Activated CD4-positive, alpha-beta T cell treated with anti-CD3 and anti-CD28 coated beads, Interleukin-2, amount 10 ng/mL, durations not matched to agents 24 days and 14 days (primary cell): ENCODE measurements around the gene CSNK1G2. TPM values are rescaled to one million over a fixed set of nuclear protein-coding genes. Genes with fewer than 3 reads are reported as not detected.
A peak's percentile ranks its signal among the peaks of the same experiment; 100 is the strongest.

Experiments used
- DNase-seq: peaks from one replicate; pipeline ENCODE4 v3.0.0; 2022
- H3K27ac Mint-ChIP-seq: one replicate; pipeline ENCODE4 v1.8.0; 2022; ENCODE audit warnings: mild to moderate bottlenecking, mixed read lengths
- H3K27me3 Mint-ChIP-seq: one replicate; pipeline ENCODE4 v1.8.0; 2022; ENCODE audit warnings: mixed read lengths
- H3K36me3 Mint-ChIP-seq: one replicate; pipeline ENCODE4 v1.8.0; 2022; ENCODE audit warnings: low read depth, mild to moderate bottlenecking, mixed read lengths
- H3K4me1 Mint-ChIP-seq: one replicate; pipeline ENCODE4 v1.8.0; 2021; ENCODE audit warnings: mixed read lengths
- H3K4me3 Mint-ChIP-seq: one replicate; pipeline ENCODE4 v1.8.0; 2022; ENCODE audit warnings: mild to moderate bottlenecking, moderate library complexity, mixed read lengths
- H3K9me3 Mint-ChIP-seq: one replicate; pipeline ENCODE4 v1.8.0; 2021; ENCODE audit warnings: mixed read lengths
- intact Hi-C: fragments of 100-400 bp; cut with micrococcal nuclease; formaldehyde crosslinking; loops from one replicate; pipeline ENCODE4 v1.15.1; 2023
- total RNA-seq: library from RNA; stranded (reverse); gene quantifications from 2 replicates; pipeline ENCODE4 v1.2.3, GENCODE V29; 2022

The CSNK1G2 gene
- total RNA-seq, 1 donor from 2014 or later = 92.8 TPM

- no peak for DNase-seq
- peaks cover 26% of the 10 kb centered on the region for H3K4me1 Mint-ChIP-seq
- intact Hi-C loops = loop anchor here (2.0 kb wide), 2 partner anchors 66 to 100 kb away; no protein-coding TSS in a partner anchor
These were observed 2.1 kb downstream of the CSNK1G2 start for GRCh38 chr19:1942934-1943555.

GRCh38 chr19:1943661-1944087 lies 2.7 kb downstream of the CSNK1G2 start:
- Mint-ChIP-seq H3K4me3 (peak overlapping the region; percentile 92), H3K36me3 (peaks cover 11% of the 10 kb centered on the region), H3K27ac (peak overlapping the region; percentile 93), H3K4me1 (peaks cover 25% of the 10 kb centered on the region), H3K9me3 (no peaks in the 10 kb centered on the region), H3K27me3 (no peaks in the 10 kb centered on the region)
- DNase-seq = no peak
- intact Hi-C loops = loop anchor here (2.0 kb wide), 2 partner anchors 67 to 99 kb away; no protein-coding TSS in a partner anchor

More at GRCh38 chr19:1942934-1943555, 2.1 kb downstream of the CSNK1G2 start:
- Mint-ChIP-seq H3K9me3 (no peaks in the 10 kb centered on the region), H3K4me3 (peak overlapping the region; percentile 92), H3K27me3 (no peaks in the 10 kb centered on the region), H3K36me3 (peaks cover 11% of the 10 kb centered on the region), H3K27ac (peak overlapping the region; percentile 93)

GRCh38 chr19:1944088-1944915 lies 3.3 kb downstream of the CSNK1G2 start:
- Mint-ChIP-seq H3K4me1 (peaks cover 27% of the 10 kb centered on the region), H3K27me3 (no peaks in the 10 kb centered on the region), H3K27ac (no peak overlapping the region), H3K9me3 (no peaks in the 10 kb centered on the region), H3K36me3 (peaks cover 14% of the 10 kb centered on the region), H3K4me3 (peak overlapping the region; percentile 49)
- DNase-seq = no peak
- intact Hi-C loops = no loop called here

GRCh38 chr19:1944916-1945561 lies 4.1 kb downstream of the CSNK1G2 start:
- Mint-ChIP-seq H3K4me3 (no peak overlapping the region), H3K4me1 (peaks cover 22% of the 10 kb centered on the region), H3K9me3 (no peaks in the 10 kb centered on the region), H3K36me3 (peaks cover 15% of the 10 kb centered on the region), H3K27ac (no peak overlapping the region), H3K27me3 (no peaks in the 10 kb centered on the region)
- intact Hi-C loops = no loop called here
- no peak for DNase-seq

GRCh38 chr19:1945899-1946298 lies 4.9 kb downstream of the CSNK1G2 start:
- Mint-ChIP-seq H3K9me3 (no peaks in the 10 kb centered on the region), H3K36me3 (peaks cover 23% of the 10 kb centered on the region), H3K27me3 (no peaks in the 10 kb centered on the region), H3K27ac (peak overlapping the region; percentile 27), H3K4me1 (peaks cover 18% of the 10 kb centered on the region), H3K4me3 (no peak overlapping the region)
- intact Hi-C loops = no loop called here
- peak; percentile 76 for DNase-seq

GRCh38 chr19:1947651-1948209 lies 6.8 kb downstream of the CSNK1G2 start:
- Mint-ChIP-seq H3K4me1 (peaks cover 17% of the 10 kb centered on the region), H3K36me3 (peaks cover 26% of the 10 kb centered on the region), H3K4me3 (no peak overlapping the region), H3K27ac (no peak overlapping the region), H3K27me3 (no peaks in the 10 kb centered on the region), H3K9me3 (no peaks in the 10 kb centered on the region)
- intact Hi-C loops = no loop called here
- DNase-seq = no peak

GRCh38 chr19:1949304-1950101 lies 8.5 kb downstream of the CSNK1G2 start:
- Mint-ChIP-seq H3K4me1 (peaks cover 8% of the 10 kb centered on the region), H3K27ac (no peak overlapping the region), H3K9me3 (no peaks in the 10 kb centered on the region), H3K36me3 (peaks cover 24% of the 10 kb centered on the region), H3K27me3 (no peaks in the 10 kb centered on the region), H3K4me3 (no peak overlapping the region)
- intact Hi-C loops = no loop called here
- DNase-seq = no peak

GRCh38 chr19:1950640-1951039 lies 9.7 kb downstream of the CSNK1G2 start:
- intact Hi-C loops = no loop called here
- H3K36me3 Mint-ChIP-seq = peaks cover 24% of the 10 kb centered on the region
- H3K9me3 Mint-ChIP-seq = no peaks in the 10 kb centered on the region
- H3K27ac Mint-ChIP-seq = peak overlapping the region; percentile 20
- H3K4me1 Mint-ChIP-seq = peaks cover 8% of the 10 kb centered on the region
- DNase-seq = no peak
- no peak overlapping the region for H3K4me3 Mint-ChIP-seq
- no peaks in the 10 kb centered on the region for H3K27me3 Mint-ChIP-seq

- H3K4me3 Mint-ChIP-seq = no peak overlapping the region
- no peak overlapping the region for H3K27ac Mint-ChIP-seq
- intact Hi-C loops = no loop called here
- DNase-seq = no peak
- H3K9me3 Mint-ChIP-seq = no peaks in the 10 kb centered on the region
- H3K4me1 Mint-ChIP-seq = peaks cover 4% of the 10 kb centered on the region
- H3K36me3 Mint-ChIP-seq = peaks cover 22% of the 10 kb centered on the region
- no peaks in the 10 kb centered on the region for H3K27me3 Mint-ChIP-seq
These were observed 11.7 kb downstream of the CSNK1G2 start for GRCh38 chr19:1952635-1953034.

GRCh38 chr19:1953037-1953436 lies 12.1 kb downstream of the CSNK1G2 start:
- no peaks in the 10 kb centered on the region for H3K9me3 Mint-ChIP-seq
- no peak overlapping the region for H3K27ac Mint-ChIP-seq
- H3K4me1 Mint-ChIP-seq = peaks cover 4% of the 10 kb centered on the region
- H3K36me3 Mint-ChIP-seq = peaks cover 22% of the 10 kb centered on the region
- DNase-seq = no peak
- H3K4me3 Mint-ChIP-seq = no peak overlapping the region
- intact Hi-C loops = no loop called here
- H3K27me3 Mint-ChIP-seq = no peaks in the 10 kb centered on the region

GRCh38 chr19:1953441-1954094 lies 12.6 kb downstream of the CSNK1G2 start:
- no peak overlapping the region for H3K4me3 Mint-ChIP-seq
- no peaks in the 10 kb centered on the region for H3K9me3 Mint-ChIP-seq
- H3K4me1 Mint-ChIP-seq = peaks cover 4% of the 10 kb centered on the region
- intact Hi-C loops = no loop called here
- no peak overlapping the region for H3K27ac Mint-ChIP-seq
- no peak for DNase-seq
- peaks cover 22% of the 10 kb centered on the region for H3K36me3 Mint-ChIP-seq
- H3K27me3 Mint-ChIP-seq = no peaks in the 10 kb centered on the region

- H3K27me3 Mint-ChIP-seq = no peaks in the 10 kb centered on the region
- intact Hi-C loops = no loop called here
- no peak overlapping the region for H3K4me3 Mint-ChIP-seq
These were observed 13.6 kb downstream of the CSNK1G2 start for GRCh38 chr19:1954532-1954933.

More at GRCh38 chr19:1954532-1954933, 13.6 kb downstream of the CSNK1G2 start:
- no peak overlapping the region for H3K27ac Mint-ChIP-seq
- peaks cover 18% of the 10 kb centered on the region for H3K36me3 Mint-ChIP-seq
- H3K4me1 Mint-ChIP-seq = no peaks in the 10 kb centered on the region
- H3K9me3 Mint-ChIP-seq = no peaks in the 10 kb centered on the region
- DNase-seq = no peak
